Glutamatergic neuron (in vitro differentiated cells): ENCODE results near the gene RNF141. TPM values are rescaled to one million over a fixed set of nuclear protein-coding genes. Genes with fewer than 3 reads are reported as not detected.

ENCODE experiments used
- total RNA-seq: library from RNA; stranded (reverse); fragmentation: NEBNext Ultra II Directional; extraction: Animal tissue kit (Norgen Biotek cat#: 25700); gene quantifications from one replicate; pipeline ENCODE4 v1.2.1, GENCODE V29; 2021; ENCODE audit not compliant: unreplicated experiment

The RNF141 gene
- total RNA-seq, 1 donor from 2014 or later: 14.2 TPM

Other genes starting within 250 kb of the RNF141 start
- 30.7 TPM for gene SBF2, start 247.0 kb downstream of the RNF141 start, total RNA-seq
- gene ADM, start 236.1 kb downstream of the RNF141 start, total RNA-seq: 0.22 TPM
- gene AMPD3, start 85.9 kb downstream of the RNF141 start, total RNA-seq: 0.44 TPM
- gene LYVE1, start 27.5 kb upstream of the RNF141 start, total RNA-seq: not detected
- 4.2 TPM for gene IRAG1, start 152.6 kb upstream of the RNF141 start, total RNA-seq
- 32.7 TPM for gene CTR9, start 210.1 kb upstream of the RNF141 start, total RNA-seq